Lung (tissue), 12 donors: ENCODE results near the gene PACRG. TPM values are rescaled to one million over a fixed set of nuclear protein-coding genes. Genes with fewer than 3 reads are reported as not detected.

Experiments
- ATAC-seq: fragments of 200-7000 bp; cut with Tn5 transposase; one replicate; pipeline ENCODE4 v1.9.1; 2020; ENCODE audit warnings: moderate number of reproducible peaks; ENCODE audit not compliant: insufficient read depth, low FRiP score
- DNase-seq, 3 donors: peaks; one replicate each; pipeline ENCODE4 v3.0.0-alpha.2; 2013 to 2017
- H3K27ac ChIP-seq, 2 donors: one replicate each; pipeline ENCODE4 v1.5.1; 2013; ENCODE audit warnings: mild to moderate bottlenecking in 2 of 2, moderate library complexity in 2 of 2, control low read depth in 1 of 2, inconsistent platforms in 1 of 2, low read depth in 1 of 2, low read length in 1 of 2
- H3K27me3 ChIP-seq, 3 donors: one replicate each; pipeline ENCODE4 v1.5.1; 2013; ENCODE audit warnings: low read length in 2 of 3; ENCODE audit not compliant: control insufficient read depth in 3 of 3, insufficient read depth in 3 of 3
- H3K36me3 ChIP-seq, 4 donors: one replicate each; pipeline ENCODE4 v1.5.1; 2013; ENCODE audit warnings: low read length in 4 of 4, mild to moderate bottlenecking in 1 of 4, moderate library complexity in 1 of 4; ENCODE audit not compliant: control insufficient read depth in 4 of 4, insufficient read depth in 4 of 4
- H3K4me1 ChIP-seq, 5 donors: one replicate each; pipeline ENCODE4 v1.5.1; 2013; ENCODE audit warnings: low read length in 5 of 5, mild to moderate bottlenecking in 2 of 5, moderate library complexity in 1 of 5; ENCODE audit not compliant: control insufficient read depth in 5 of 5, insufficient read depth in 5 of 5
- H3K4me3 ChIP-seq: one replicate; pipeline ENCODE4 v1.5.1; 2013; ENCODE audit warnings: mild to moderate bottlenecking, control low read depth, moderate library complexity
- H3K9ac ChIP-seq, 2 donors: one replicate each; pipeline ENCODE4 v1.5.1; 2013; ENCODE audit warnings: low read length in 2 of 2, control low read depth in 1 of 2; ENCODE audit not compliant: insufficient read depth in 1 of 2
- H3K9me3 ChIP-seq, 4 donors: one replicate each; pipeline ENCODE4 v1.5.1; 2013; ENCODE audit warnings: low read length in 3 of 4, mild to moderate bottlenecking in 1 of 4, moderate library complexity in 1 of 4; ENCODE audit not compliant: control insufficient read depth in 4 of 4, insufficient read depth in 3 of 4
- CTCF ChIP-seq: IDR thresholded peaks from 2 replicates; pipeline ENCODE4 v1.5.1; 2012; ENCODE audit warnings: mild to moderate bottlenecking; ENCODE audit errors: control extremely low read depth, extremely low read depth
- WGBS, 2 donors: extraction: QIAGEN DNeasy Blood & Tissue Kit; methylation state at CpG; one replicate each; pipeline ENCODE4 v1.1.7; 2013; 5-methylcytosine and 5-hydroxymethylcytosine counted together
- polyA plus RNA-seq, 2 donors: library from polyadenylated mRNA; stranded (reverse); fragments of 200-250 nt; gene quantifications; one replicate each; pipeline ENCODE4 v1.2.1, GENCODE V29; 2013
- total RNA-seq, 2 donors: library from RNA; depleted of rRNA in 1 of 2; stranded (reverse); fragments of >200 nt in 1 of 2; gene quantifications; one replicate each; pipeline ENCODE4 v1.2.1, GENCODE V29; 2014 to 2021
- donor health status: control.
- donor health status: control.
- donor health status: Bipolar disorder and iron deficiency.
- donor health status: healthy.
- donor health status: DM: yes; HTN: yes; CAD: no.

The PACRG gene
- total and polyA plus RNA-seq, 4 donors = 3.8 to 26.6 (median 7.4) TPM

GRCh38 chr6:162849269-162849668 lies 121.5 kb downstream of the PACRG start:
- Histone ChIP-seq H3K9ac (no peak overlapping the region), H3K9me3 (no peaks in the 10 kb centered on the region), H3K4me1 (peaks cover 0 to 1% (median 0%) of the 10 kb centered on the region in 5 donors), H3K27me3 (no peaks in the 10 kb centered on the region), H3K27ac (no peak overlapping the region), H3K36me3 (no peaks in the 10 kb centered on the region), H3K4me3 (no peak overlapping the region)
- ATAC-seq (no peak), DNase-seq (peak in 1 of 3 donors; percentile 21)
- TF ChIP-seq CTCF = no peak
- WGBS, 2 donors = 74 to 84% methylated on average over 4 of the region's 4 CpGs

GRCh38 chr6:162852192-162852591 lies 124.4 kb downstream of the PACRG start:
- 90 to 91% methylated on average over 6 of the region's 6 CpGs for WGBS, 2 donors
- ATAC-seq = no peak
- no peak for TF ChIP-seq CTCF

GRCh38 chr6:162852840-162853577 lies 125.2 kb downstream of the PACRG start:
- Histone ChIP-seq H3K9me3 (no peaks in the 10 kb centered on the region), H3K9ac (no peak overlapping the region), H3K27me3 (no peaks in the 10 kb centered on the region), H3K36me3 (no peaks in the 10 kb centered on the region), H3K4me1 (peaks cover 0 to 9% (median 0%) of the 10 kb centered on the region in 5 donors), H3K4me3 (no peak overlapping the region), H3K27ac (no peak overlapping the region)
- no peak for TF ChIP-seq CTCF
- 67 to 70% methylated on average over 9 of the region's 9 CpGs for WGBS, 2 donors
- DNase-seq (no peak), ATAC-seq (no peak)

More at GRCh38 chr6:162852192-162852591, 124.4 kb downstream of the PACRG start:
- H3K27ac ChIP-seq = no peak overlapping the region
- H3K36me3 ChIP-seq = no peaks in the 10 kb centered on the region
- H3K27me3 ChIP-seq = no peaks in the 10 kb centered on the region
- no peak for DNase-seq
- no peak overlapping the region for H3K9ac ChIP-seq
- no peaks in the 10 kb centered on the region for H3K9me3 ChIP-seq
- H3K4me3 ChIP-seq = no peak overlapping the region
- peaks cover 0 to 9% (median 0%) of the 10 kb centered on the region in 5 donors for H3K4me1 ChIP-seq
